HG02840 (cell line): Measurements from ENCODE around the gene ACAP3.
A peak's percentile ranks its signal among the peaks of the same experiment; 100 is the strongest.

Experiments used
- ATAC-seq: cut with Tn5 transposase; IDR thresholded peaks from one replicate; pipeline ENCODE4 v1.9.1; 2021; ENCODE audit warnings: mild to moderate bottlenecking, moderate library complexity, moderate number of reproducible peaks; ENCODE audit not compliant: unreplicated experiment, low FRiP score

The ACAP3 gene

GRCh38 chr1:1307923-1308755 lies at the start of gene ACAP3, which contains the start of gene PUSL1:
Gene ACAP3, minus strand, starts transcription at chr1:1307930. Its CDS starts 115 bp downstream, at chr1:1307815.
Gene PUSL1, plus strand, starts transcription at chr1:1308597. Its CDS starts 47 bp downstream, at chr1:1308644.
- peak; percentile 60 for ATAC-seq

GRCh38 chr1:1356796-1357401 lies 49.2 kb upstream of the ACAP3 start:
- no peak for ATAC-seq

DNA sequence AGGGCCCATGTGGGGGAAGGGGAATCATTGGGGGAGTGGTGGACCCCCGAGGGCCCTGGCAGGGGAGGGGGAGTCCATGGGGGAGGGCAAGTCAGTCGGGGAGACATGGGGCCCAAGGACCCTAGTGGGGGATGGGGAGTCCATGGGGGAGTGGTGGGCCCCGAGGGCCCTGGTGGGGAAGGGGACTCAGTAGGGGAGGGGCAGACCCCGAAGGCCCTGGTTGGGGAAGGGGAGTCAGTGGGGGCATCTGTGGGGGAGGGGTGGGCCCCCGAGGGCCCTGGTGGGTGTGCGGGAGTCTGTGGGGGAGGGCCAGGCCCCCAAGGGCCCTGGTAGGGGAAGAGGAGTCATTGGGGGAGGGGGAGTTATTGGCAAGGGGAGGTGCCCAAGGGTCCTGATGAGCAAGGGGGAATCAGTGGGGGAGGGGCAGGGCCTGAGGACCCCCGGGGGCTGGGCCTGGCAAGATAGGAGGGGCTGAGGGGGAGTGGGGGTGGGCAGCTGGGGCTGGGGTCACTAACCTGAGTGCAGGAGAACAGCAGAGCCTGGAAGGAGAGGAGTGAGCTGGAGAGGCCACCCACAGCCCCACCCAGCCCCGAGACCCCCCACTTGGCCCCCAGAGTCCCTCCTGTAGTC lies 48.6 kb upstream of the ACAP3 start:
- ATAC-seq, result no peak

GRCh38 chr1:1355416-1355815 lies 47.7 kb upstream of the ACAP3 start:
- ATAC-seq, result no peak

DNA sequence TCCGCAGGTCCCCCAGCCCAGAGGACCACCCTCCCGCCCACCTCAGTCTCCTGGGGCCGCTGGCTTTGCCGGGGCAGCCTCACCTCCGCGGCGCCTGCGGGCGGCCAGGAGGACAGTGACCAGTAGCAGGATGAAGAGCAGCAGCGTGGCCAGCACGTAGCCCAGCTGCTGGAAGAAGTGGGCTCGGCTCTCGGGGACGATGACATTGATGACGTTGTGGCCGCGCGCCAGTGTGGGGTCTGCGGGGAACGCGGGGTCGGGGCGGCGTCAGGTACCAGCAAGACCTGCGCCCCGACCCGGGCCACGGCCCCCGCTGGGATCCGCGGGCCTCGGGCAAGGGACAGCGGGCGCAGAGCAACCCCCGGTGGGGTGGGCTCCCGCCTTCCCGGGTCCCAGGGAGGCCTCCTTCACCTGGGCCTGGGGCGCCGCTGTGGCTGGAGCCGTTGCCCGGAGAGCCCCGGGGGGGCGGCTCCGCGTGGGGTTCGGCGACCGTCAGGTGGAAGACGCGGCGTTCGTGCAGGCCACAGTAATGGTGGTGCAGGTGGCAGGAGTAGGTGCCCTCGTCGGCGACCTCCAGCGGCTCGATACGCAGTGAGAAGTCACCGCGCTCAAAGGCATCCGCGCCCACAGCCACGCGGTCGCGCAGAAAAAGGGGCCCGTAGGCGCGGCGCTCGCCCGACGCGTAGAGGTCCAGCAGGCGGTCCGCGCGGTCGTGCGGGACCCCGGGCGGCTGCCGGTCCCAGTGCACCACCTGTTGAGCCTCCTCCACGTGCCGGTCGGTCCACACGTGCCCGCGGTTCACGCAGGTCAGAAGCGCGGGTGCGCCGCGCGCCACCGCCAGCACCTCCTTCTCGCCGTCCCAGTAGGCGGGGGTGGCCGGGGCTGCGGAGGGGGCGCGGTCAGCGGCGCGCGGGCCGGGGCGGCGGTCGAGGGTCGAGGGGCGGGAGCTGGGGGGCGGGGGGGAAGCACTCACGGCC lies 46.8 kb upstream of the ACAP3 start:
- ATAC-seq, result no peak

- ATAC-seq, result no peak
Observed at GRCh38 chr1:1353389-1354151, 45.8 kb upstream of the ACAP3 start.

GRCh38 chr1:1352786-1353388 lies 45.2 kb upstream of the ACAP3 start:
- no peak for ATAC-seq

DNA sequence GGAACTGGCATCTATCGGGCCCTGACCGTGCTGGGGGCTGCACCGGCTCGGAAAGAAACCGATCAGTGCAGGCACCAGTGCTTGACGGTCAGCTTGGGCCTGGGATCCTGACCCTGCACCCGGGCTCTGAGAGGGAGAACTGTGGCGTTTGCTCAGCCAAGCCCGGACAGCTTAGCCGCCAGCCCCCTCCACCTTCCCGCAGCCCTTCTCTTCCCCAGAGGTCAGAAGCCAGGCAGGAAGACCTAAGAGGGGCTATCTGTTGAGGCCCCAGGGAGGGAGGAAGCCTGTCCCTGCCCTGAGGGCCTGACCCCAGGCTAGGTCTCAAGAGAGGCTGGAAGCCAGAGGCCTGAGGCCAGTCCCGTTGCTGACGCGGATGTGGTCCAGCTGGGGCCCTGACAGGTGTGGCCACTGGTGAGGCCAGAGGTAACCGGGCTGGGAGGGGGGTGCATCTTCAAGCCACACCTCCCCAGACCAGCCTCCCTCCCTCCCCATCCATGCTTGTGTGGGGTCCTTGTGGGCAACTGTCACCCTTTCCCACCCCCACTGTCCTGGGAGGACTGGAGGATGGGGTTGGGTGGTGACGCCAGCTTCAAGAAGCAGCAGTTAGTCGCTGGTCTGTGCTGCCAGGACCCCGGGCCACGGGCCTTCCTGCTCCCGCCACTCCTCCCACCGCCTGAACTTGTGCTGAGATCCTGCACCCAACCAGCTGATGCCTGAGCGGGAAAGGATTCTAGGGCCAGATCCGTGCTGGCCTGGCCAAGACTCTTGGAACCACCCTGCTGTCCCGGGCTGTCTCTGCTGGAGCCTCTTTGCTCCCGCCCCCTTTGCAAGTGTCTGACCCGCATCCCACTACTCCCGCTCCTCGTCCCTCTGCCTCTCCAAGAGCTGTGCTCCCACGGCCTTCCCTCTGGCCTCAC lies 44.0 kb upstream of the ACAP3 start:
- ATAC-seq, result no peak

- ATAC-seq, result peak; percentile 44
Observed at GRCh38 chr1:1349256-1350012, 41.7 kb upstream of the ACAP3 start, which contains the start of gene DVL1. Gene DVL1, minus strand, starts transcription at chr1:1349418. Its CDS starts 353 bp downstream, at chr1:1349065.

GRCh38 chr1:1348420-1349255 lies 40.9 kb upstream of the ACAP3 start:
- peak; percentile 31 for ATAC-seq

DNA sequence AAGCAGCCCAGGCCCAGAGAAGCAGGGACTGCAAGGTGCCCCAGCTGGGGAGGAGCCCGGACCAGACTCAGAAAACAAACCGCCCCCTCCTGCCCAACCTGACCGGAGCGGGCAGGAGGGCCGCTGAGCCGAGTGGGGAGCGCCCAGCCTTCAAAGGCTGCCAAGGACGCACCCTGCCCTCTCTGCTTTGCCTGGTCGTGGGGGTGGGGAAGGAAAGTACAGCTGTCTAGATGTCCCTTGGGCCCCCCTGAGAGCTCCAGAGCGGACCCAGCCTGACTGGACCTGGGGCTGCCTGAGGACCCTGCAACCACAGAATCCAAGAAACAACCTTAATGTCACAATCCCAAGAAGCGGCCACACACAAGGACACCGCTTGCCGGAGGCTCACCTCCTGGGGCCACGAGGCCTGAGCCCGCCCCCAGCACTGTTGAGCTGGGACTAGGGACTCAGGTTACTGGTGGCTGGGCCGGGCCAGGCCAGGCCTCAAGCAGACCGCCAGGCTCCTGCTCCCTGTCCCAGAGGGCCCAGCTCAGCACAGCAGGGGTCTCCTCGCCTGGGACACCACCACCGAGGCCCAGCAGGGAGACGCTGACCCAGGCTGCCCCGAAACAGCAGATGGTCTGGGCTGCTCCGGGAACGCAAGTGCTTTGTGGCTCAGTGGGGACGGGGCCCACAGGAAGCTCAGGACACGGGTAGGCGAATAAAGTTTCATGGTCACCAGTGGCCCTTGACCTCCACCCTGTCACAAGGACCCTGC lies 40.1 kb upstream of the ACAP3 start:
- ATAC-seq, result no peak

DNA sequence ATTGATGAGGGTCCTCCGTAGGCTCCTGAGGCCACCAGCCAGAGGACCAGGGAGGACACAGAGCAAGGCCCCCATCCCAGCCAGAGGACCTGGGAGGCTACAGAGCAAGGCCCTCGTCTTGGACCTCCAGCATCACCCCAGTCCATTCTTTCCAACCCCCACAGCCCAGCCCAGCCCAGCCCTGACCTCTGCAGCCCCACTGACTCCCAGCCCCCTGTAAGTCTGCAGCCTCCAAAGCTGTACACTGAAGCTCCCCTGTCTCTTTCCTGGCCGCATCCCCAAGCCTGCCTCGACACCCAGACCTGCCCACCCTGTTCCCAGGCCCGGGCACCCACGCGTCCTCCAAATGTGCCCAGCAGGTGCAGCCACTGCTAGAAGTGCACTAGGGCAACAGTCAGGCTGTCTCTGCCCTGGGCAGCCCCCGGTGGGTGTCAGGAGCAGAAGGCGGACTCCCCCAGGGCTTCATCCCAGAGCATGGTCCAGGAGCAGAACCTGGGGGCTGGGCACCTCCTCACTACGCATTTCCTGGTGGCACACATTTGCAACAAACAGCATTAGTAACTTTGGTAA lies 39.4 kb upstream of the ACAP3 start:
- ATAC-seq, result no peak

GRCh38 chr1:1346501-1346890 lies 38.8 kb upstream of the ACAP3 start:
- no peak for ATAC-seq

- ATAC-seq, result no peak
Observed at GRCh38 chr1:1345860-1346500, 38.2 kb upstream of the ACAP3 start.

GRCh38 chr1:1345384-1345783 lies 37.7 kb upstream of the ACAP3 start:
- ATAC-seq, result no peak
